ENCODE results near the gene PPP1R14C. TPM values are rescaled to one million over a fixed set of nuclear protein-coding genes. Genes with fewer than 3 reads are reported as not detected.

Gene PPP1R14C
- polyA plus RNA-seq, 1 donor (not counting 4 experiments of a cell fraction or from before 2014, with no cell fraction given), result 50.6 TPM

DNA sequence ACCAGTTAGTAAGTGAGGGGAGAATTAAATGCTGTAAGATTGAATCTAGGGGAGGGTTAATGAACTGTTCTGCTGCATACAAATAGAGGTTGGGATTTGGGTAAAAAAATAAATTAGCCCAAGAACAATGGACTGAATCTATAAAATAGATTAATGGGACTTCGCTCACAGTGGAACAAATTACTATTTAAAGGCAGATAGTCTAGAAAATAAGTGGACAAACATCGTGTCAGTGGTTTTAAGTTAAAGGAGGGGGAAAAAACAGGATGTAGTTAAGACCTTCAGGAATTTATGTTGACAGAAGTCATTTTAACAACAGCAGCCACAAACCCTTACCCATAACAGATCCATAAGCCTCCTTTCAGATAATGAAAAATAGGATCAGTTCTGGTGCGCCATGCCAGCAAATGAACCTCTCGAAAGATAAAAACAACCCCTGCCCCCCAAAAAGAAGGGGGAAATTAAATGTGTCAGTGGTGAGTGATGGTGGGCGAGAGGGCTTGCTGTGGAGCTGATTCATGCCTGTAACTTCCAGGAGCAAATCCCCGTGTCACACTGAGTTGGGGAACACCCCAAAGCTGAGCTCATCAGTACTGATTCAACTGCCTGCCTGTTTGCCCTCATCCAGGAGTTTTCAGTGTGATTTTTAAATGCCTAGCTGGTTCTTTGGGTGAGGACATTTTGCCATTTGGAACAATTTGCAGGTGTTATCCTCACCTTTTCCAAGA lies 86.8 kb downstream of the PPP1R14C start:
- H3K4me3 ChIP-seq (ENCODE audit: control insufficient read depth in 2 of 3, extremely low read depth in 1 of 3, insufficient read depth in 2 of 3, low read depth in 1 of 3, low read length in 3 of 3), result no peak overlapping the region
- peak overlapping the region; percentile 74 for H3K27ac ChIP-seq (ENCODE audit: control insufficient read depth, insufficient read depth, low read length)
- H4K20me1 ChIP-seq (ENCODE audit: control insufficient read depth, extremely low read depth, insufficient read depth, low read length), result no peaks in the 10 kb centered on the region
- TF ChIP-seq EZH2 (IDR thresholded peaks at IDR 0.05; ENCODE audit: low read length), result no peak
- no peak for TF ChIP-seq CTCF (optimal IDR thresholded peaks at IDR 0.05 in 1 of 3, IDR thresholded peaks at IDR 0.05 in 1 of 3, conservative IDR thresholded peaks at IDR 0.05 in 1 of 3; ENCODE audit: extremely low read depth in 1 of 3, insufficient read depth in 2 of 3, low read length in 3 of 3)
- FAIRE-seq (peak; percentile 81), DNase-seq (ENCODE audit: low read depth, low spot score) (no peak)
- H3K4me2 ChIP-seq (ENCODE audit: control insufficient read depth, extremely low read depth, insufficient read depth, low read depth, low read length), result peak overlapping the region; percentile 53
- peaks cover 0 to 3% of the 10 kb centered on the region in 2 experiments for H3K36me3 ChIP-seq (ENCODE audit: control insufficient read depth in 2 of 2, extremely low read depth in 1 of 2, insufficient read depth in 2 of 2, low read length in 2 of 2)
- H3K9ac ChIP-seq (ENCODE audit: control insufficient read depth, extremely low read depth, insufficient read depth, low read length), result peak overlapping the region; percentile 48
- no peaks in the 10 kb centered on the region for H3K27me3 ChIP-seq (ENCODE audit: control insufficient read depth, extremely low read depth, insufficient read depth, low read length)
- H3K9me3 ChIP-seq (ENCODE audit: control insufficient read depth, low read depth, low read length), result no peaks in the 10 kb centered on the region
- dilution Hi-C loops (cut with MboI; ENCODE audit: extremely low pct_ligation_motif_present, low sequenced_read_pairs), result no loop called here
- H2AFZ ChIP-seq (ENCODE audit: control insufficient read depth, low read length), result no peak overlapping the region
- peaks cover 52% of the 10 kb centered on the region for H3K4me1 ChIP-seq (ENCODE audit: control insufficient read depth, extremely low read depth, insufficient read depth, low read length)
- H3K79me2 ChIP-seq (ENCODE audit: control insufficient read depth, insufficient read depth, low read length), result peaks cover 11% of the 10 kb centered on the region
- peaks cover 2% of the 10 kb centered on the region for H3K9me1 ChIP-seq (ENCODE audit: control insufficient read depth, extremely low read depth, insufficient read depth, low read length)

GRCh38 chr6:150230164-150230561 lies 87.3 kb downstream of the PPP1R14C start:
- Histone ChIP-seq H3K36me3 (ENCODE audit: control insufficient read depth in 2 of 2, extremely low read depth in 1 of 2, insufficient read depth in 2 of 2, low read length in 2 of 2) (peaks cover 0 to 2% of the 10 kb centered on the region in 2 experiments), H2AFZ (ENCODE audit: control insufficient read depth, low read length) (no peak overlapping the region), H3K9ac (ENCODE audit: control insufficient read depth, extremely low read depth, insufficient read depth, low read length) (peak overlapping the region; percentile 48), H3K9me3 (ENCODE audit: control insufficient read depth, low read depth, low read length) (no peaks in the 10 kb centered on the region), H4K20me1 (ENCODE audit: control insufficient read depth, extremely low read depth, insufficient read depth, low read length) (no peaks in the 10 kb centered on the region), H3K9me1 (ENCODE audit: control insufficient read depth, extremely low read depth, insufficient read depth, low read length) (peaks cover 2% of the 10 kb centered on the region), H3K79me2 (ENCODE audit: control insufficient read depth, insufficient read depth, low read length) (peaks cover 13% of the 10 kb centered on the region), H3K4me1 (ENCODE audit: control insufficient read depth, extremely low read depth, insufficient read depth, low read length) (peaks cover 52% of the 10 kb centered on the region), H3K4me2 (ENCODE audit: control insufficient read depth, extremely low read depth, insufficient read depth, low read depth, low read length) (peak overlapping the region; percentile 53), H3K4me3 (ENCODE audit: control insufficient read depth in 2 of 3, extremely low read depth in 1 of 3, insufficient read depth in 2 of 3, low read depth in 1 of 3, low read length in 3 of 3) (no peak overlapping the region), H3K27ac (ENCODE audit: control insufficient read depth, insufficient read depth, low read length) (peak overlapping the region; percentile 74), H3K27me3 (ENCODE audit: control insufficient read depth, extremely low read depth, insufficient read depth, low read length) (no peaks in the 10 kb centered on the region)
- dilution Hi-C loops (cut with MboI; ENCODE audit: extremely low pct_ligation_motif_present, low sequenced_read_pairs), result no loop called here
- no peak for DNase-seq (ENCODE audit: low read depth, low spot score)
- peak; percentile 32 for FAIRE-seq
- TF ChIP-seq EZH2 (IDR thresholded peaks at IDR 0.05; ENCODE audit: low read length) (no peak), CTCF (optimal IDR thresholded peaks at IDR 0.05 in 1 of 3, IDR thresholded peaks at IDR 0.05 in 1 of 3, conservative IDR thresholded peaks at IDR 0.05 in 1 of 3; ENCODE audit: extremely low read depth in 1 of 3, insufficient read depth in 2 of 3, low read length in 3 of 3) (no peak)

All from keratinocyte (primary cell).